Thyroid gland (tissue), 4 donors: ENCODE results near the gene TAB3.

ENCODE experiments used
- CTCF ChIP-seq, 6 experiments: fragments of 200-600 bp in 3 of 6; fragments of 450-650 bp in 3 of 6; sonication (generic) in 3 of 6; IDR thresholded peaks; one replicate each; pipeline ENCODE4 v1.5.1; 2016 to 2019; ENCODE audit warnings: antibody characterized with exemption in 6 of 6, mild to moderate bottlenecking in 2 of 6, inconsistent platforms in 1 of 6, moderate library complexity in 1 of 6
- POLR2A ChIP-seq, 2 donors: fragments of 450-650 bp; IDR thresholded peaks; one replicate each; pipeline ENCODE4 v1.6.1; 2017; ENCODE audit warnings: antibody characterized with exemption in 2 of 2, mild to moderate bottlenecking in 2 of 2, moderate library complexity in 1 of 2

GRCh38 chrX:30864383-30864785 is 24.7 kb downstream of the TAB3 start:
- TF ChIP-seq CTCF (IDR thresholded peaks at IDR 0.05) (no peak), POLR2A (IDR thresholded peaks at IDR 0.05) (no peak)
